PC-9 (cell line): ENCODE measurements around the gene AMDHD2. TPM values are rescaled to one million over a fixed set of nuclear protein-coding genes. Genes with fewer than 3 reads are reported as not detected.
"Not testable (repeated sequence)": the region's sequence is repeated elsewhere in the genome, so short reads cannot be mapped to it uniquely, and the experiment has no call there.

Experiments
- BruUV-seq: library from RNA; stranded (reverse); fragments of 400-500 nt; replicated peaks from 2 replicates; lab custom pipeline; 2021; lab: Mats Ljungman, UMichigan
- CTCF ChIA-PET: fragments of 300-600 bp; sonication (Branson Sonifier 250); formaldehyde crosslinking; loops from one replicate; lab custom pipeline; 2022; ENCODE audit warnings: antibody characterized with exemption; lab: Charles Lee
- POLR2A ChIA-PET: fragments of 300-600 bp; sonication (Branson Sonifier 250); formaldehyde crosslinking; loops from one replicate; lab custom pipeline; 2022; ENCODE audit warnings: antibody characterized with exemption; ENCODE audit not compliant: unreplicated experiment; lab: Charles Lee
- DNase-seq, 2 experiments: peaks; one replicate each; pipeline versions ENCODE4 v3.0.0 to v3.0.0-alpha.2; 2015 to 2022; ENCODE audit warnings: mixed read lengths in 1 of 2
- H2AFZ ChIP-seq: fragments of 200-600 bp; sonication (generic); 2 replicates; pipeline ENCODE4 v1.8.1; 2017; ENCODE audit warnings: antibody characterized with exemption
- H3F3A ChIP-seq: fragments of 200-600 bp; sonication (generic); 2 replicates; pipeline ENCODE4 v1.8.1; 2017; ENCODE audit warnings: antibody characterized with exemption, mild to moderate bottlenecking, low read depth; ENCODE audit not compliant: insufficient read depth
- H3K27ac ChIP-seq: fragments of 200-600 bp; sonication (generic); 2 replicates; pipeline ENCODE4 v1.6.1; 2016; ENCODE audit warnings: mixed run types
- H3K27me3 ChIP-seq: fragments of 200-600 bp; sonication (generic); 2 replicates; pipeline ENCODE4 v1.6.1; 2016; ENCODE audit warnings: low read depth, mixed run types; ENCODE audit not compliant: insufficient read depth
- H3K36me3 ChIP-seq: fragments of 200-600 bp; sonication (generic); 2 replicates; pipeline ENCODE4 v1.6.1; 2016; ENCODE audit warnings: low read depth, mixed run types
- H3K4me1 ChIP-seq: fragments of 200-600 bp; sonication (generic); replicated peaks from 2 replicates; pipeline ENCODE4 v1.6.1; 2016; ENCODE audit warnings: mixed run types; ENCODE audit not compliant: insufficient read depth
- H3K4me2 ChIP-seq: fragments of 200-600 bp; sonication (generic); 2 replicates; pipeline ENCODE4 v1.6.1; 2017; ENCODE audit warnings: mixed run types
- H3K4me3 ChIP-seq: fragments of 200-600 bp; sonication (generic); 2 replicates; pipeline ENCODE4 v1.6.1; 2016; ENCODE audit warnings: mixed run types
- H3K79me2 ChIP-seq: fragments of 200-600 bp; sonication (generic); 2 replicates; pipeline ENCODE4 v1.6.1; 2017; ENCODE audit warnings: low read depth, mixed run types
- H3K9me2 ChIP-seq: fragments of 200-600 bp; sonication (generic); 2 replicates; pipeline ENCODE4 v1.8.1; 2017; ENCODE audit warnings: mild to moderate bottlenecking; ENCODE audit not compliant: insufficient read depth
- H3K9me3 ChIP-seq: fragments of 200-600 bp; sonication (generic); 2 replicates; pipeline ENCODE4 v1.8.1; 2016; ENCODE audit warnings: low read depth; ENCODE audit not compliant: insufficient read depth
- H4K20me1 ChIP-seq: fragments of 200-600 bp; sonication (generic); 2 replicates; pipeline ENCODE4 v1.8.1; 2017; ENCODE audit not compliant: insufficient read depth
- CTCF ChIP-seq: fragments of 200-600 bp; sonication (generic); conservative IDR thresholded peaks from 2 replicates; pipeline ENCODE4 v1.6.1; 2017; ENCODE audit warnings: mixed run types, antibody characterized with exemption, mild to moderate bottlenecking, moderate library complexity
- EZH2 ChIP-seq: fragments of 200-600 bp; sonication (generic); IDR thresholded peaks from 2 replicates; pipeline ENCODE4 v1.8.0; 2017; ENCODE audit warnings: antibody characterized with exemption, low read depth
- intact Hi-C: fragments of 100-400 bp; cut with micrococcal nuclease; formaldehyde crosslinking; loops from one replicate; pipeline ENCODE4 v1.10.0; 2022; ENCODE audit not compliant: unreplicated experiment
- total RNA-seq: library from RNA; stranded (reverse); gene quantifications from 2 replicates; pipeline ENCODE4 v1.2.3, GENCODE V29; 2021

AMDHD2 gene
- total RNA-seq, 1 experiment from 2014 or later = 47.9 TPM

- peak; percentile 83 to 98 for DNase-seq
- intact Hi-C loops = no loop called here
- BruUV-seq = no TSS peak
- no peaks in the 10 kb centered on the region for H3K9me2 ChIP-seq
- TF ChIP-seq CTCF (no peak), EZH2 (no peak)
- peaks cover 26% of the 10 kb centered on the region for H3F3A ChIP-seq
- peak within 1 kb of the TSS; percentile 68 for H3K27ac ChIP-seq
- peak within 1 kb of the TSS; percentile 84 for H2AFZ ChIP-seq
- peaks cover 6% of the 10 kb centered on the region; the same call in 1 of the 2 replicates for H4K20me1 ChIP-seq
- no peaks in the 10 kb centered on the region for H3K9me3 ChIP-seq
- CTCF ChIA-PET = interaction anchor here (0.7 kb wide), 1 partner anchor 153 kb away, joined by 4 read pairs; no protein-coding TSS in a partner anchor
- peaks cover 17% of the 10 kb centered on the region; the same call in 1 of the 2 replicates for H3K4me1 ChIP-seq
- POLR2A ChIA-PET = interaction anchor here (0.6 to 1.0 kb wide), 2 partner anchors 18 to 573 kb away, joined by 3 to 4 read pairs; partner anchors contain the start of genes AMDHD2 and RPS2
- H3K36me3 ChIP-seq = no peaks in the 10 kb centered on the region
- H3K27me3 ChIP-seq = no peaks in the 10 kb centered on the region
- peak within 1 kb of the TSS; percentile 60 for H3K4me3 ChIP-seq
- peaks cover 20% of the 10 kb centered on the region for H3K79me2 ChIP-seq
- H3K4me2 ChIP-seq = peak within 1 kb of the TSS; percentile 88
These were observed 17.5 kb downstream of the AMDHD2 start, which contains the start of gene PDPK1 for GRCh38 chr16:2537451-2538379. TSS of gene PDPK1 (plus strand) at chr16:2538021. CDS start at chr16:2538113, 92 bp downstream.

- TSS peak; percentile 45 for BruUV-seq
- H3K36me3 ChIP-seq, intact Hi-C loops, H2AFZ ChIP-seq, POLR2A ChIA-PET, H3K9me3 ChIP-seq, H3K9me2 ChIP-seq, H3K27ac ChIP-seq, DNase-seq, H3K27me3 ChIP-seq, H4K20me1 ChIP-seq, CTCF ChIA-PET: not testable (repeated sequence)
- H3K4me1 ChIP-seq = peaks cover 13% of the 10 kb centered on the region; the same call in 1 of the 2 replicates
- peak overlapping the region; percentile 86 for H3K4me2 ChIP-seq
- peak overlapping the region; percentile 59; the same call in 1 of the 2 replicates for H3K4me3 ChIP-seq
- peaks cover 20% of the 10 kb centered on the region for H3K79me2 ChIP-seq
- peaks cover 20% of the 10 kb centered on the region for H3F3A ChIP-seq
These were observed 19.1 kb downstream of the AMDHD2 start for GRCh38 chr16:2539192-2539844.

- POLR2A ChIA-PET, DNase-seq, H3K27ac ChIP-seq, H3K4me3 ChIP-seq, H2AFZ ChIP-seq, BruUV-seq, H3K9me3 ChIP-seq, H3K36me3 ChIP-seq, H3K27me3 ChIP-seq, H3K9me2 ChIP-seq, H3K4me2 ChIP-seq, H4K20me1 ChIP-seq, intact Hi-C loops: not testable (repeated sequence)
- Histone ChIP-seq H3F3A (peaks cover 16% of the 10 kb centered on the region), H3K79me2 (peaks cover 22% of the 10 kb centered on the region), H3K4me1 (peaks cover 13% of the 10 kb centered on the region; the same call in 1 of the 2 replicates)
- CTCF ChIA-PET = interaction anchor here (0.5 kb wide), 1 partner anchor 11 kb away, joined by 5 read pairs; no protein-coding TSS in a partner anchor
These were observed 19.8 kb downstream of the AMDHD2 start for GRCh38 chr16:2539845-2540458.

- H2AFZ ChIP-seq, H3K27ac ChIP-seq, POLR2A ChIA-PET, H3K9me2 ChIP-seq, H3K36me3 ChIP-seq, CTCF ChIA-PET, DNase-seq, H3K9me3 ChIP-seq, H3K4me2 ChIP-seq, BruUV-seq, H3K4me3 ChIP-seq, H4K20me1 ChIP-seq, intact Hi-C loops, H3K27me3 ChIP-seq: not testable (repeated sequence)
- peaks cover 13% of the 10 kb centered on the region; the same call in 1 of the 2 replicates for H3K4me1 ChIP-seq
- peaks cover 30% of the 10 kb centered on the region for H3K79me2 ChIP-seq
- peaks cover 14% of the 10 kb centered on the region for H3F3A ChIP-seq
These were observed 20.7 kb downstream of the AMDHD2 start for GRCh38 chr16:2540912-2541311.

GRCh38 chr16:2541409-2541808 lies 21.2 kb downstream of the AMDHD2 start:
- H3K27ac ChIP-seq, intact Hi-C loops, BruUV-seq, H3K4me2 ChIP-seq, H3K4me3 ChIP-seq, H3K27me3 ChIP-seq, H3K9me2 ChIP-seq, DNase-seq, H3K36me3 ChIP-seq, H3K9me3 ChIP-seq, H4K20me1 ChIP-seq, H2AFZ ChIP-seq, POLR2A ChIA-PET, H3K4me1 ChIP-seq, CTCF ChIA-PET: not testable (repeated sequence)
- Histone ChIP-seq H3K79me2 (peaks cover 35% of the 10 kb centered on the region), H3F3A (peaks cover 11% of the 10 kb centered on the region)
